ENCODE results near the gene ZNF865. TPM values are rescaled to one million over a fixed set of nuclear protein-coding genes. Genes with fewer than 3 reads are reported as not detected.

Gene ZNF865
- total and polyA plus RNA-seq, 12 donors: 0.72 to 24.7 (median 10.6) TPM

DNA sequence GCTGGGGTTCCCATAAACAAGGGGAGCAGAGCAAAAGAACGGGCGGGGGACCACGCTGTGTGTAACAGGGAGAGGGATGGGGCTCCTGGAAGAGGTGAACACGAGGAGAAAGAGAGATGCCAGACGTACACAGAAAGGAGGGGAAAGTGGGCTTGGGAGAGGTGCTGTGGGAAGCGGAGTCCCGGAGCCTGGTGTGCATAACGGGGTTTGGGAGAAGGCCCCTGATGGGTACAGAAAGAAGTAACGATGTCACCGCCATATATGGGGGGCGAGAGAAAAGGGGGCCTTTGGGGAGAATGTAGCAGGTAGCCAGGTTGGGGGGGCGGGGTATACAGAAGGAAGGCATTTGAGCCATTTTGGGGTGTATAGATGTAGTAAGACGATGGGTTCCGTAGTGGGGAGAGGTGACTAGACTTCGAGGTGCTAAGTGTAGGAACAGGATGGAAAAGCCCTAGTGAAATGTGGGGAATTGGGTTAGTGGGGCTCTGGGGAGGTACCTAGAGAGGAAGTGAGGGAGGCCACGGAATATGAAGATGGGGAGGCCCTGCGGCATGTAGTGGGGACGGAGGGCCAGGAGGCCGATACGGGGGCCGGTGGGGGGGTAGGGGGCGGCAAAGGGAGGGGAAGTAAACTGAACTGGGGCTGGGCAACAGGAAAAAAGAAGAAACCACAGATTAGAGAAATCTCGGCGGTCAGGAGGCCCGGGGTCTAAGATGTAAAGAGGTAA lies 36.1 kb downstream of the ZNF865 start:
- Histone ChIP-seq H3K27ac (peak overlapping the region; percentile 88 to 94 (median 91)), H3K4me1 (replicated peaks in 1 of 2) (peaks cover 29 to 54% of the 10 kb centered on the region in 2 donors)

DNA sequence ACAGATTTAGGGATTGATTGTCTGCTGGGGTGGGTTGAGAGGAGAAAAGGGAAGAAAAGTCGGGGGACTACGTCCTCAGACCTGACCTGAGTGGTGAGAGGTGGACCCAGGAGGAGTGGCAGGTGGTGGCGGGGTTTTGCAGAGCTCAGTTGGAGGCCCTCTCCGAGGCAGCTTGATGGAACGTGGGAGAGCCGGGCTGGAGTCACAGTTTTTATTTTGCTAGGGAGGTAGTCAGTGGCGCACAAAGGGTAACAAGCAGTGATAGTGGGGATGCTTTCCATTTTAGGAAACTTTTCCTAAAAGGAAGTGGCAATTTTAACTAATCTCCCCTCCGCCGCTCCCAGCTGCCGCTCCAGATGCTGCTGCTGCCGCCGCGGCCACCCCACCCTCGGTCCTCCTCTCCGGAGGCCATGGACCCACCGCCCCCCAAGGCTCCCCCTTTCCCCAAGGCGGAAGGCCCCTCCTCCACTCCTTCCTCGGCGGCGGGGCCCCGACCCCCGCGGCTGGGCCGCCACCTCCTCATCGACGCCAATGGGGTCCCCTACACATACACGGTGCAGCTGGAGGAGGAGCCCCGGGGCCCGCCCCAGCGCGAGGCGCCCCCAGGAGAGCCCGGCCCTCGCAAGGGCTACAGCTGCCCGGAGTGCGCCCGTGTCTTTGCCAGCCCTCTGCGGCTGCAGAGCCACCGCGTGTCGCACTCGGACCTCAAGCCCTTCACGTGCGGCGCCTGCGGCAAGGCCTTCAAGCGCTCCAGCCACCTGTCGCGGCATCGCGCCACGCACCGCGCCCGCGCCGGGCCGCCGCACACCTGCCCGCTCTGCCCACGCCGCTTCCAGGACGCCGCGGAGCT lies 36.9 kb downstream of the ZNF865 start:
- no peaks in the 10 kb centered on the region for H3K27me3 ChIP-seq
- H3K36me3 ChIP-seq (replicated peaks in 1 of 2): peaks cover 0 to 14% of the 10 kb centered on the region in 2 donors
- no peaks in the 10 kb centered on the region for H3K9me3 ChIP-seq (replicated peaks in 1 of 3)
- TF ChIP-seq, protein P1, sequence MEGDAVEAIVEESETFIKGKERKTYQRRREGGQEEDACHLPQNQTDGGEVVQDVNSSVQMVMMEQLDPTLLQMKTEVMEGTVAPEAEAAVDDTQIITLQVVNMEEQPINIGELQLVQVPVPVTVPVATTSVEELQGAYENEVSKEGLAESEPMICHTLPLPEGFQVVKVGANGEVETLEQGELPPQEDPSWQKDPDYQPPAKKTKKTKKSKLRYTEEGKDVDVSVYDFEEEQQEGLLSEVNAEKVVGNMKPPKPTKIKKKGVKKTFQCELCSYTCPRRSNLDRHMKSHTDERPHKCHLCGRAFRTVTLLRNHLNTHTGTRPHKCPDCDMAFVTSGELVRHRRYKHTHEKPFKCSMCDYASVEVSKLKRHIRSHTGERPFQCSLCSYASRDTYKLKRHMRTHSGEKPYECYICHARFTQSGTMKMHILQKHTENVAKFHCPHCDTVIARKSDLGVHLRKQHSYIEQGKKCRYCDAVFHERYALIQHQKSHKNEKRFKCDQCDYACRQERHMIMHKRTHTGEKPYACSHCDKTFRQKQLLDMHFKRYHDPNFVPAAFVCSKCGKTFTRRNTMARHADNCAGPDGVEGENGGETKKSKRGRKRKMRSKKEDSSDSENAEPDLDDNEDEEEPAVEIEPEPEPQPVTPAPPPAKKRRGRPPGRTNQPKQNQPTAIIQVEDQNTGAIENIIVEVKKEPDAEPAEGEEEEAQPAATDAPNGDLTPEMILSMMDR (IDR thresholded peaks at IDR 0.05): no peak
- peak; percentile 30 to 48 for TF ChIP-seq POLR2A (IDR thresholded peaks at IDR 0.05)
- intact Hi-C loops (cut with DNase I): no loop called here
- 1 to 3% (median 1%) methylated on average over 16 to 65 of the region's 65 CpGs for WGBS, 4 donors
- peak overlapping the region in 1 of 4 donors; percentile 81 for H3K4me3 ChIP-seq
- H3K27ac ChIP-seq: peak overlapping the region in 4 of 5 donors; percentile 88 to 94 (median 90)
- H3K4me1 ChIP-seq (replicated peaks in 1 of 2): peaks cover 27 to 52% of the 10 kb centered on the region in 2 donors
- DNase-seq: peak in 5 of 7 donors; percentile 43 to 64 (median 50)

More for the DNA sequence above, 36.1 kb downstream of the ZNF865 start:
- peak overlapping the region in 3 of 4 donors; percentile 17 to 81 (median 42) for H3K4me3 ChIP-seq
- TF ChIP-seq POLR2A (IDR thresholded peaks at IDR 0.05): no peak
- TF ChIP-seq, protein P1 (IDR thresholded peaks at IDR 0.05): no peak
- no peaks in the 10 kb centered on the region for H3K27me3 ChIP-seq
- H3K36me3 ChIP-seq (replicated peaks in 1 of 2): peaks cover 0 to 14% of the 10 kb centered on the region in 2 donors
- intact Hi-C loops (cut with DNase I): no loop called here
- WGBS, 4 donors: 0 to 2% (median 1%) methylated on average over 25 of the region's 25 CpGs
- H3K9me3 ChIP-seq (replicated peaks in 1 of 3): no peaks in the 10 kb centered on the region
- DNase-seq: peak in 4 of 7 donors; percentile 25 to 69 (median 44)

DNA sequence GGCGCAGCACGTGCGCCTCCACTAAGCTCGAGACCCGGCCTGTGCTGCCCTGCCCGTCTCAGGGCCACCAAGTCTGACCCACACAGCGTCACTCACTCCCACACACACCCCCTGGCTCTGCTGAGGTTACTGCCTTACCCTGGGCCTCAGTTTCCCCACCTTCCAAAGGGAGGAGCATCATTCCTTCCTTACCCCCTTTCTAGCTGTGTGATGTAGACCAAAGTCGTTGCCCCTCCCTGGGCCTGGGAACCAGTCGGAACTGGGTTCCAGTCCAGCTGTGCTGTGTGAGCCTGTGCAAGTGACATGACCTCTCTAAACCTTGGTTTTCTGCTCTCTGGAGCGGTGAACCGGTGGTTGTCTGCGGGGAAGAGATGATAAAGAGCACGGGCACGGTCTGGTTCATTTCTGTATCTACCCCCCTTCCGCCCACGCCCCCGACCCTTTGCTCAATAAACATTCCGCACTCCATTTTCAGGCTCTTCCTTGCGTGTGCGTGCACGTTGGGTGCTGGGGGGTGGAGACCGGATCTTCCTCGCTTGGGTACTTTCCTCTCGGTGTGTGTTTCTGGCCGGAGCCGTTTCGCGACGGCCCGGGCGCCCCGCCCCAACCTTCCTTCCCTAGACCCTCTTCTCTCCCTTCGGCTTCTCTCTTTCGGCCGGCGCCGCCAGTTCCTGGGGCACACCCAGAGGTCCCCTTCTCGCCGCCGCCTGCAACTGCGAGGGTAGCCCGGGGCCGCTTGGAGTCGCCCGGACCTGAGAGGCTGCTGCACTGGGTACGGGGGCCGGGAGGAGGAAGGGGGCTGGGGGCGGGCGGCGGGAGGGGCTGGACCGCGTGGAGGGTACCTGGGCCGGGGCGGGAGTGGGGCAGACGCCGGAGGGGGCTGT lies 37.8 kb downstream of the ZNF865 start, which contains the start of gene ZNF581:
Gene ZNF581, plus strand, starts transcription at position 647 of the 884 bp plus-strand sequence. CDS start 923 bp downstream, outside the sequence.
- Histone ChIP-seq H3K36me3 (replicated peaks in 1 of 2) (peaks cover 0 to 14% of the 10 kb centered on the region in 2 donors), H3K27ac (peak within 1 kb of the TSS in 4 of 5 donors; percentile 88 to 94 (median 90)), H3K4me1 (replicated peaks in 1 of 2) (peaks cover 31 to 50% of the 10 kb centered on the region in 2 donors), H3K4me3 (peak within 1 kb of the TSS in 3 of 4 donors; percentile 68 to 91 (median 81)), H3K9me3 (replicated peaks in 1 of 3) (no peaks in the 10 kb centered on the region), H3K27me3 (no peaks in the 10 kb centered on the region)
- peak; percentile 66 to 89 (median 81) for DNase-seq
- no peak for TF ChIP-seq POLR2A (IDR thresholded peaks at IDR 0.05)
- TF ChIP-seq, protein P1 (IDR thresholded peaks at IDR 0.05): no peak
- intact Hi-C loops (cut with DNase I): no loop called here
- WGBS, 4 donors: 1 to 2% (median 2%) methylated on average over 18 to 56 of the region's 56 CpGs

Data from adrenal gland (tissue), 12 donors.